Stimulated activated naive CD4-positive, alpha-beta T cell (primary cell): ENCODE data around the gene TMEM156.
"Not testable (repeated sequence)": the region's sequence is repeated elsewhere in the genome, so short reads cannot be mapped to it uniquely, and the experiment has no call there.

Experiments used
- DNase-seq, 6 experiments: peaks; one replicate each; lab custom pipeline; 2025; lab: John Stamatoyannopoulos, UW

The TMEM156 gene

GRCh38 chr4:38989487-38989886 lies 42.7 kb downstream of the TMEM156 start:
- no peak for DNase-seq

- not testable (repeated sequence) for DNase-seq
These were observed 43.9 kb downstream of the TMEM156 start for GRCh38 chr4:38988353-38988752.

- no peak for DNase-seq
These were observed 44.7 kb downstream of the TMEM156 start for GRCh38 chr4:38987491-38987890.

GRCh38 chr4:38985410-38986100 lies 46.7 kb downstream of the TMEM156 start:
- DNase-seq: no peak

- no peak for DNase-seq
These were observed 48.2 kb downstream of the TMEM156 start for GRCh38 chr4:38983787-38984598.

- DNase-seq: no peak
These were observed 48.9 kb downstream of the TMEM156 start for GRCh38 chr4:38983291-38983690.

- no peak for DNase-seq
These were observed 49.7 kb downstream of the TMEM156 start for GRCh38 chr4:38982361-38983095.

- no peak for DNase-seq
These were observed 51.1 kb downstream of the TMEM156 start for GRCh38 chr4:38980903-38981676.

GRCh38 chr4:38979511-38980230 lies 52.5 kb downstream of the TMEM156 start:
- no peak for DNase-seq

- DNase-seq: no peak
These were observed 53.1 kb downstream of the TMEM156 start for GRCh38 chr4:38979081-38979480.

- no peak for DNase-seq
These were observed 55.9 kb downstream of the TMEM156 start for GRCh38 chr4:38976308-38976707.

GRCh38 chr4:38968668-38969067 lies 63.5 kb downstream of the TMEM156 start:
- no peak for DNase-seq

GRCh38 chr4:38967260-38968095 lies 64.7 kb downstream of the TMEM156 start:
- DNase-seq: no peak

GRCh38 chr4:38965866-38966265 lies 66.3 kb downstream of the TMEM156 start:
- DNase-seq: peak in 1 of 6 experiments; percentile 4

GRCh38 chr4:38964942-38965775 lies 67.0 kb downstream of the TMEM156 start:
- DNase-seq: no peak

- not testable (repeated sequence) for DNase-seq
These were observed 73.0 kb downstream of the TMEM156 start for GRCh38 chr4:38959248-38959647.

- DNase-seq: no peak
These were observed 73.6 kb downstream of the TMEM156 start for GRCh38 chr4:38958453-38959190.

GRCh38 chr4:38957893-38958292 lies 74.3 kb downstream of the TMEM156 start:
- no peak for DNase-seq
